ENCODE data around the gene TIMM13. TPM values are rescaled to one million over a fixed set of nuclear protein-coding genes. Genes with fewer than 3 reads are reported as not detected.

TIMM13 gene
- total and polyA plus RNA-seq, 10 of the 15 experiments (the other 5 are each of a cell fraction or from before 2014, with no cell fraction given) = 9.9 to 205 (median 63.6) TPM

GRCh38 chr19:2392366-2392765 lies 35.0 kb downstream of the TIMM13 start:
- intact Hi-C loops (cut with micrococcal nuclease; ENCODE audit: unreplicated experiment) = loop anchor here (5.0 to 10.0 kb wide), 5 partner anchors 65 to 235 kb away; partner anchors contain the start of genes LSM7, PLEKHJ1, SF3A2 and SPPL2B
- ChIA-PET SMC1A (ENCODE audit: uncharacterized antibody, unreplicated experiment) (interaction anchor here (0.6 to 3.6 kb wide), 20 partner anchors 9 to 299 kb away, joined by 3 to 28 read pairs (median 4); partner anchors contain the start of genes GADD45B, LSM7 and SPPL2B), POLR2A (interaction anchor here (0.6 to 2.6 kb wide), 4 partner anchors 65 to 234 kb away, joined by 3 to 7 read pairs (median 4); partner anchors contain the start of gene LMNB2), RAD21 (ENCODE audit: unreplicated experiment) (interaction anchor here (1.0 to 5.3 kb wide), 17 partner anchors 11 to 373 kb away, joined by 3 to 31 read pairs (median 5); partner anchors contain the start of gene LMNB2), CTCF (interaction anchor here (0.6 to 5.6 kb wide), 27 partner anchors 11 to 288 kb away, joined by 3 to 66 read pairs (median 5); partner anchors contain the start of gene LSM7)
- FAIRE-seq (no peak), ATAC-seq (no peak), DNase-seq (ENCODE audit: low read depth, low spot score) (no peak)
- Histone ChIP-seq H3K4me1 (ENCODE audit: control insufficient read depth, insufficient read depth, low read length) (peaks cover 9% of the 10 kb centered on the region), H3K4me3 (no peak overlapping the region), H3K36me3 (ENCODE audit: control insufficient read depth in 2 of 2, insufficient read depth in 2 of 2, low read length in 1 of 2) (no peaks in the 10 kb centered on the region), H3K27ac (ENCODE audit: control insufficient read depth, insufficient read depth) (no peak overlapping the region), H2AFZ (ENCODE audit: control insufficient read depth, low read depth, low read length) (no peak overlapping the region), H3K4me2 (ENCODE audit: control insufficient read depth, insufficient read depth) (no peak overlapping the region), H4K20me1 (ENCODE audit: control insufficient read depth, insufficient read depth) (no peaks in the 10 kb centered on the region), H3K27me3 (replicated peaks in 1 of 2; ENCODE audit: control insufficient read depth in 2 of 2, insufficient read depth in 2 of 2, low read length in 1 of 2) (no peaks in the 10 kb centered on the region; a peak in 1 of 4 replicates), H3K9ac (ENCODE audit: control insufficient read depth, insufficient read depth, low read length) (no peak overlapping the region), H3K79me2 (ENCODE audit: control insufficient read depth, insufficient read depth, low read length) (no peaks in the 10 kb centered on the region), H3K9me3 (replicated peaks; ENCODE audit: control insufficient read depth, insufficient read depth, low read length) (no peaks in the 10 kb centered on the region; the same call in 2 of the 3 replicates)
- BruUV-seq (replicated peaks) = no TSS peak
- in situ Hi-C loops (cut with MboI) = loop anchor here (5.0 kb wide), 1 partner anchor 220 kb away; no protein-coding TSS in a partner anchor
- TF ChIP-seq ZBTB40 (IDR thresholded peaks at IDR 0.05; ENCODE audit: borderline replicate concordance) = no peak
- TF ChIP-seq, protein P1, sequence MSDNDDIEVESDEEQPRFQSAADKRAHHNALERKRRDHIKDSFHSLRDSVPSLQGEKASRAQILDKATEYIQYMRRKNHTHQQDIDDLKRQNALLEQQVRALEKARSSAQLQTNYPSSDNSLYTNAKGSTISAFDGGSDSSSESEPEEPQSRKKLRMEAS (IDR thresholded peaks at IDR 0.05; ENCODE audit: low read depth, low read length) = no peak
- no peak for TF ChIP-seq CREB1 (IDR thresholded peaks at IDR 0.05; ENCODE audit: low read depth)
- no peak for TF ChIP-seq ZNF274 (IDR thresholded peaks at IDR 0.05; ENCODE audit: insufficient read depth, insufficient read length)
- TF ChIP-seq HDAC6 (IDR thresholded peaks at IDR 0.05; ENCODE audit: unreplicated experiment) = no peak
- no peak for TF ChIP-seq TAF1 (IDR thresholded peaks at IDR 0.05; ENCODE audit: borderline replicate concordance, low read depth, low read length)
- no peak for TF ChIP-seq BRCA1 (IDR thresholded peaks at IDR 0.05; ENCODE audit: low read depth, low read length)
- TF ChIP-seq EED (IDR thresholded peaks at IDR 0.05; ENCODE audit: low read depth) = no peak
- no peak for TF ChIP-seq KDM1A (IDR thresholded peaks at IDR 0.05; ENCODE audit: borderline replicate concordance)
- TF ChIP-seq MXI1 (IDR thresholded peaks at IDR 0.05; ENCODE audit: low read depth, low read length) = no peak
- no peak for TF ChIP-seq ZZZ3 (IDR thresholded peaks at IDR 0.05; ENCODE audit: control insufficient read depth, insufficient read length, low read depth)
- TF ChIP-seq MTA2 (IDR thresholded peaks at IDR 0.05; ENCODE audit: low read depth) = no peak
- no peak for TF ChIP-seq PAX8 (IDR thresholded peaks at IDR 0.05)
- TF ChIP-seq ZNF384 (IDR thresholded peaks at IDR 0.05; ENCODE audit: borderline replicate concordance, low read depth, low read length) = no peak
- no peak for TF ChIP-seq SMARCA5 (IDR thresholded peaks at IDR 0.05)
- no peak for TF ChIP-seq STAT3 (IDR thresholded peaks at IDR 0.05; ENCODE audit: low read depth, low read length)
- WGBS (ENCODE audit: insufficient coverage, insufficient replicate concordance, low lambda C conversion rate, missing lambda C conversion rate) = 68% methylated on average over 7 of the region's 7 CpGs
